Left lung (tissue), 10 donors: ENCODE measurements around the gene C11orf97. TPM values are rescaled to one million over a fixed set of nuclear protein-coding genes. Genes with fewer than 3 reads are reported as not detected.

Experiments
- ATAC-seq: fragments of 200-7000 bp; cut with Tn5 transposase; one replicate; pipeline ENCODE4 v1.9.1; 2020; ENCODE audit warnings: moderate library complexity
- DNase-seq, 4 donors: peaks; one replicate each; pipeline ENCODE4 v3.0.0-alpha.2; 2013 to 2020
- H3K27ac ChIP-seq, 2 donors: fragments of 200-600 bp; sonication (generic) in 1 of 2; one replicate each; pipeline versions ENCODE4 v1.5.0 to v1.8.0; 2020 to 2021
- H3K27me3 ChIP-seq, 2 donors: fragments of 200-600 bp; sonication (generic) in 1 of 2; one replicate each; pipeline versions ENCODE4 v1.5.0 to v1.8.0; 2020 to 2021
- H3K36me3 ChIP-seq, 2 donors: fragments of 200-600 bp; sonication (generic) in 1 of 2; one replicate each; pipeline versions ENCODE4 v1.5.0 to v1.8.0; 2020 to 2021
- H3K4me1 ChIP-seq, 2 donors: fragments of 200-600 bp; one replicate each; pipeline ENCODE4 v1.8.0; 2021
- H3K4me3 ChIP-seq, 2 donors: fragments of 200-600 bp; sonication (generic) in 1 of 2; one replicate each; pipeline versions ENCODE4 v1.5.0 to v1.8.0; 2020 to 2021; ENCODE audit warnings: mild to moderate bottlenecking in 1 of 2
- H3K9me3 ChIP-seq, 2 donors: fragments of 200-600 bp; sonication (generic) in 1 of 2; one replicate each; pipeline versions ENCODE4 v1.5.0 to v1.8.0; 2020 to 2021
- CTCF ChIP-seq, 2 donors: fragments of 200-600 bp; sonication (generic) in 1 of 2; IDR thresholded peaks; one replicate each; pipeline versions ENCODE4 v1.5.0 to v1.8.0; 2021; ENCODE audit warnings: antibody characterized with exemption in 2 of 2
- intact Hi-C, 2 donors: fragments of 100-400 bp; cut with DNase I; formaldehyde crosslinking; loops; one replicate each; pipeline versions ENCODE4 v1.11.2 to v1.14.2; 2022
- polyA plus RNA-seq, 6 donors: library from polyadenylated mRNA; unstranded; fragments of 120-200 nt; gene quantifications; one replicate each; pipeline ENCODE4 v1.2.1, GENCODE V29; 2013; ENCODE audit not compliant: insufficient read length in 6 of 6
- total RNA-seq, 2 donors: library from RNA; stranded (reverse); fragmentation: NEBNext Ultra II Directional; extraction: Animal tissue kit (Norgen Biotek cat#: 25700); gene quantifications; one replicate each; pipeline ENCODE4 v1.2.1, GENCODE V29; 2021
- donor health status: DM: no; HTN: yes; CAD: no.
- donor health status: DM: no; HTN: no; CAD: no.

C11orf97 gene
- total and polyA plus RNA-seq, 8 donors, result 0.47 to 4.1 (median 2.0) TPM; not detected in 1

- intact Hi-C loops, result no loop called here
- TF ChIP-seq CTCF (IDR thresholded peaks at IDR 0.05), result no peak
- Histone ChIP-seq H3K27me3 (no peaks in the 10 kb centered on the region), H3K9me3 (no peaks in the 10 kb centered on the region), H3K36me3 (no peaks in the 10 kb centered on the region), H3K4me1 (peaks cover 0 to 16% of the 10 kb centered on the region in 2 donors), H3K4me3 (no peak overlapping the region), H3K27ac (no peak overlapping the region)
- ATAC-seq (no peak), DNase-seq (no peak)
Observed at GRCh38 chr11:94533206-94533605, 20.9 kb downstream of the C11orf97 start.

- no peaks in the 10 kb centered on the region for H3K27me3 ChIP-seq
- H3K4me3 ChIP-seq, result no peak overlapping the region
- TF ChIP-seq CTCF (IDR thresholded peaks at IDR 0.05), result no peak
- peak; percentile 54 for ATAC-seq
- no peaks in the 10 kb centered on the region for H3K9me3 ChIP-seq
- peaks cover 0 to 16% of the 10 kb centered on the region in 2 donors for H3K4me1 ChIP-seq
- peak in 1 of 4 donors; percentile 33 for DNase-seq
- no peak overlapping the region for H3K27ac ChIP-seq
- H3K36me3 ChIP-seq, result no peaks in the 10 kb centered on the region
- intact Hi-C loops, result no loop called here
Observed at GRCh38 chr11:94533696-94534630, 21.7 kb downstream of the C11orf97 start.

GRCh38 chr11:94536386-94536785 is 24.1 kb downstream of the C11orf97 start:
- no peak overlapping the region for H3K4me3 ChIP-seq
- H3K9me3 ChIP-seq, result no peaks in the 10 kb centered on the region
- H3K36me3 ChIP-seq, result no peaks in the 10 kb centered on the region
- no peak for TF ChIP-seq CTCF (IDR thresholded peaks at IDR 0.05)
- ATAC-seq, result no peak
- no peak for DNase-seq
- intact Hi-C loops, result no loop called here
- no peaks in the 10 kb centered on the region for H3K27me3 ChIP-seq
- peaks cover 0 to 16% of the 10 kb centered on the region in 2 donors for H3K4me1 ChIP-seq
- no peak overlapping the region for H3K27ac ChIP-seq

GRCh38 chr11:94537031-94537600 is 24.9 kb downstream of the C11orf97 start:
- Histone ChIP-seq H3K4me1 (peaks cover 0 to 16% of the 10 kb centered on the region in 2 donors), H3K36me3 (no peaks in the 10 kb centered on the region), H3K27ac (no peak overlapping the region), H3K27me3 (no peaks in the 10 kb centered on the region), H3K4me3 (no peak overlapping the region), H3K9me3 (no peaks in the 10 kb centered on the region)
- TF ChIP-seq CTCF (IDR thresholded peaks at IDR 0.05), result no peak
- ATAC-seq, result peak; percentile 44
- peak in 1 of 4 donors; percentile 28 for DNase-seq
- intact Hi-C loops, result no loop called here

GRCh38 chr11:94539420-94539819 is 27.2 kb downstream of the C11orf97 start:
- H3K27ac ChIP-seq, result no peak overlapping the region
- no peaks in the 10 kb centered on the region for H3K27me3 ChIP-seq
- intact Hi-C loops, result no loop called here
- H3K4me1 ChIP-seq, result peaks cover 0 to 14% of the 10 kb centered on the region in 2 donors
- ATAC-seq (no peak), DNase-seq (no peak)
- H3K36me3 ChIP-seq, result no peaks in the 10 kb centered on the region
- H3K9me3 ChIP-seq, result no peaks in the 10 kb centered on the region
- H3K4me3 ChIP-seq, result no peak overlapping the region
- TF ChIP-seq CTCF (IDR thresholded peaks at IDR 0.05), result no peak
